K562 (cell line): Measurements from ENCODE around the gene TRPM4. TPM values are rescaled to one million over a fixed set of nuclear protein-coding genes. Genes with fewer than 3 reads are reported as not detected.
A peak's percentile ranks its signal among the peaks of the same experiment; 100 is the strongest.

ENCODE experiments used
- ELF4 ChIP-seq: fragments of 450-650 bp; formaldehyde crosslinking; IDR thresholded peaks from 2 replicates; pipeline ENCODE4 v1.4.0; 2022; ENCODE audit warnings: missing genetic modification characterization
- ELK1 ChIP-seq: sonication (generic); formaldehyde crosslinking; IDR thresholded peaks from 2 replicates; pipeline ENCODE4 v1.8.1; 2022; ENCODE audit warnings: missing genetic modification reagents
- ETS1 ChIP-seq: conservative IDR thresholded peaks from 2 replicates; pipeline ENCODE4 v1.6.1; 2011; ENCODE audit warnings: low read depth, mild to moderate bottlenecking, low read length; ENCODE audit not compliant: control insufficient read depth
- HDGF ChIP-seq: fragments of 450-650 bp; IDR thresholded peaks from 2 replicates; pipeline ENCODE4 v1.6.1; 2016
- MBD1 ChIP-seq: fragments of 250-450 bp; sonication (Bioruptor Pico); IDR thresholded peaks from 2 replicates; pipeline ENCODE4 v1.8.0; 2022; ENCODE audit warnings: inconsistent platforms
- PHB2 ChIP-seq: fragments of 450-650 bp; IDR thresholded peaks from 2 replicates; pipeline ENCODE4 v1.6.1; 2017; ENCODE audit warnings: low read depth
- POLR2B ChIP-seq: fragments of 450-650 bp; IDR thresholded peaks from 2 replicates; pipeline ENCODE4 v1.6.1; 2018; ENCODE audit warnings: low read depth; ENCODE audit not compliant: partially characterized antibody
- RBM39 ChIP-seq: fragments of 200-400 bp; formaldehyde crosslinking; optimal IDR thresholded peaks from 2 replicates; pipeline ENCODE3; 2018; ENCODE audit warnings: low read depth, low read length
- SAFB2 ChIP-seq: fragments of 200-400 bp; formaldehyde crosslinking; IDR thresholded peaks from 2 replicates; pipeline ENCODE4 v1.6.1; 2018; ENCODE audit warnings: borderline replicate concordance, low read length, low read depth, moderate library complexity; ENCODE audit not compliant: severe bottlenecking
- SMARCA4 ChIP-seq: fragments of 450-650 bp; IDR thresholded peaks from 2 replicates; pipeline ENCODE4 v1.6.1; 2016
- SUPT5H ChIP-seq: fragments of 450-650 bp; IDR thresholded peaks from 2 replicates; pipeline ENCODE4 v1.6.1; 2016
- TBL1XR1 ChIP-seq, 2 experiments: IDR thresholded peaks; 2 replicates each; pipeline ENCODE4 v1.6.1; 2012; ENCODE audit warnings: improper control_type of control experiment in 2 of 2, low read length in 2 of 2, mild to moderate bottlenecking in 1 of 2
- ZBTB1 ChIP-seq: sonication (generic); formaldehyde crosslinking; IDR thresholded peaks from 2 replicates; pipeline ENCODE4 v1.8.1; 2023; ENCODE audit warnings: missing genetic modification reagents, low read depth, mild to moderate bottlenecking, borderline replicate concordance
- ZBTB2 ChIP-seq: fragments of 450-650 bp; IDR thresholded peaks from 2 replicates; pipeline ENCODE4 v1.6.1; 2016; ENCODE audit warnings: antibody characterized with exemption
- ZNF586 ChIP-seq: fragments of 450-650 bp; formaldehyde crosslinking; conservative IDR thresholded peaks from 2 replicates; pipeline ENCODE4 v1.4.0; 2020; ENCODE audit warnings: mild to moderate bottlenecking, moderate library complexity
- ZNF77 ChIP-seq: fragments of 250-450 bp; sonication (Bioruptor Pico); IDR thresholded peaks from 2 replicates; pipeline ENCODE4 v1.5.0; 2020
- polyA plus RNA-seq, 8 experiments: library from polyadenylated mRNA; depleted of rRNA in 4 of 8; stranded (reverse) in 5 of 8; unstranded in 3 of 8; fragments of >200 nt; fragmentation: Nextera tagmentation in 2 of 8; fragmentation: Illumina TruSeq in 1 of 8; extraction: Ambion mirVana in 2 of 8; extraction: Trizol in 1 of 8; gene quantifications; 2 replicates each; pipeline versions ENCODE4 v1.2.1 to v1.2.3, GENCODE V29; 2011 to 2014; ENCODE audit warnings: inconsistent platforms in 1 of 8, missing spikeins in 1 of 8
- total RNA-seq, 7 experiments: library from RNA; depleted of rRNA in 6 of 7; stranded (reverse); fragments of >200 nt in 6 of 7; fragmentation: Illumina TruSeq in 2 of 7; extraction: Trizol in 2 of 7; gene quantifications; 2 replicates each; pipeline versions ENCODE4 v1.2.1 to v1.2.3, GENCODE V29; 2011 to 2021; ENCODE audit warnings: low replicate concordance in 1 of 7
- TF ChIP-seq, protein P1 (sequence below), 2 experiments: fragments of 450-650 bp; IDR thresholded peaks; 2 replicates each; pipeline ENCODE4 v1.6.1; 2016

The TRPM4 gene
- total and polyA plus RNA-seq, 9 of the 15 experiments (the other 6 are each of a cell fraction or from before 2014, with no cell fraction given), result 6.5 to 45.4 (median 15.2) TPM

GRCh38 chr19:49128545-49129237 lies 28.9 kb upstream of the TRPM4 start (continued):
- TF ChIP-seq MBD1 (no peak), ZBTB2 (peak; percentile 57; the same call in 1 of the 2 replicates), ELK1 (CRISPR knock-in tag) (no peak), HDGF (0 out of 2 replicates have a peak, but pooled peaks have one; percentile 35), ZNF77 (no peak), POLR2B (peak; percentile 79), TBL1XR1 (IDR thresholded peaks at IDR 0.05; ENCODE audit: low read length in 2 of 2) (no peak), ZBTB1 (CRISPR knock-in tag) (no peak), ZNF586 (no peak), ELF4 (CRISPR knock-in tag) (peak; percentile 76; the same call in 1 of the 2 replicates), RBM39 (peak; percentile 1), SUPT5H (peak; percentile 64), ETS1 (0 out of 2 replicates have a peak, but pooled peaks have one; percentile 7), SAFB2 (no peak), PHB2 (0 out of 2 replicates have a peak, but pooled peaks have one; percentile 32), SMARCA4 (peak; percentile 41; the same call in 1 of the 2 replicates)
- TF ChIP-seq, protein P1, sequence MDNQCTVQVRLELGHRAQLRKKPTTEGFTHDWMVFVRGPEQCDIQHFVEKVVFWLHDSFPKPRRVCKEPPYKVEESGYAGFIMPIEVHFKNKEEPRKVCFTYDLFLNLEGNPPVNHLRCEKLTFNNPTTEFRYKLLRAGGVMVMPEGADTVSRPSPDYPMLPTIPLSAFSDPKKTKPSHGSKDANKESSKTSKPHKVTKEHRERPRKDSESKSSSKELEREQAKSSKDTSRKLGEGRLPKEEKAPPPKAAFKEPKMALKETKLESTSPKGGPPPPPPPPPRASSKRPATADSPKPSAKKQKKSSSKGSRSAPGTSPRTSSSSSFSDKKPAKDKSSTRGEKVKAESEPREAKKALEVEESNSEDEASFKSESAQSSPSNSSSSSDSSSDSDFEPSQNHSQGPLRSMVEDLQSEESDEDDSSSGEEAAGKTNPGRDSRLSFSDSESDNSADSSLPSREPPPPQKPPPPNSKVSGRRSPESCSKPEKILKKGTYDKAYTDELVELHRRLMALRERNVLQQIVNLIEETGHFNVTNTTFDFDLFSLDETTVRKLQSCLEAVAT (IDR thresholded peaks at IDR 0.05), result peak; percentile 47 to 72
